Natural killer cell (primary cell): Measurements from ENCODE around the gene FAAH. TPM values are rescaled to one million over a fixed set of nuclear protein-coding genes. Genes with fewer than 3 reads are reported as not detected.

Source experiments
- ATAC-seq, 3 donors: fragments of 150-1000 bp in 2 of 3; fragments of 200-7000 bp in 1 of 3; cut with Tn5 transposase; 1 replicate in 1 of 3; 2 replicates in 2 of 3; pipeline ENCODE4 v1.10.0; 2021; ENCODE audit warnings: mild to moderate bottlenecking in 2 of 3, moderate library complexity in 2 of 3
- DNase-seq, 2 donors: peaks; one replicate each; pipeline versions ENCODE4 v3.0.0 to v3.0.0-alpha.2; 2013 to 2021; ENCODE audit warnings: mixed read lengths in 1 of 2
- H3K27ac ChIP-seq: one replicate; pipeline ENCODE4 v1.5.1; 2013; ENCODE audit warnings: mild to moderate bottlenecking, low read length
- H3K27me3 ChIP-seq: one replicate; pipeline ENCODE4 v1.6.1; 2013; ENCODE audit warnings: low read length; ENCODE audit not compliant: control insufficient read depth, insufficient read depth
- H3K36me3 ChIP-seq: one replicate; pipeline ENCODE4 v1.6.1; 2013; ENCODE audit warnings: low read length; ENCODE audit not compliant: control insufficient read depth, insufficient read depth
- H3K4me1 ChIP-seq: one replicate; pipeline ENCODE4 v1.6.1; 2013; ENCODE audit warnings: low read length; ENCODE audit not compliant: control insufficient read depth, insufficient read depth
- H3K4me3 ChIP-seq: one replicate; pipeline ENCODE4 v1.5.1; 2013; ENCODE audit warnings: low read length
- H3K9me3 ChIP-seq: one replicate; pipeline ENCODE4 v1.6.1; 2013; ENCODE audit warnings: low read length; ENCODE audit not compliant: control insufficient read depth, insufficient read depth
- H3K27ac Mint-ChIP-seq, 2 donors: one replicate each; pipeline ENCODE4 v1.8.0; 2022; ENCODE audit warnings: mild to moderate bottlenecking in 2 of 2, mixed read lengths in 2 of 2, moderate library complexity in 1 of 2
- H3K27me3 Mint-ChIP-seq, 2 donors: one replicate each; pipeline ENCODE4 v1.8.0; 2022; ENCODE audit warnings: low read depth in 2 of 2, mixed read lengths in 2 of 2
- H3K36me3 Mint-ChIP-seq: one replicate; pipeline ENCODE4 v1.8.0; 2022; ENCODE audit warnings: mixed read lengths
- H3K4me1 Mint-ChIP-seq, 2 donors: one replicate each; pipeline ENCODE4 v1.8.0; 2022; ENCODE audit warnings: mixed read lengths in 2 of 2
- H3K4me3 Mint-ChIP-seq: one replicate; pipeline ENCODE4 v1.8.0; 2022; ENCODE audit warnings: mild to moderate bottlenecking, moderate library complexity, mixed read lengths
- H3K9me3 Mint-ChIP-seq, 2 donors: one replicate each; pipeline ENCODE4 v1.8.0; 2022; ENCODE audit warnings: mixed read lengths in 2 of 2
- CTCF ChIP-seq: fragments of 200-600 bp; IDR thresholded peaks from one replicate; pipeline ENCODE4 v1.8.0; 2022; ENCODE audit warnings: antibody characterized with exemption
- WGBS: methylation state at CpG from one replicate; pipeline ENCODE4 v1.1.7; 2013; ENCODE audit warnings: missing lambda C conversion rate; ENCODE audit not compliant: insufficient coverage; 5-methylcytosine and 5-hydroxymethylcytosine counted together
- intact Hi-C: fragments of 100-400 bp; cut with micrococcal nuclease; formaldehyde crosslinking; loops from one replicate; pipeline ENCODE4 v1.14.2; 2022
- total RNA-seq, 4 donors: library from RNA; stranded (reverse); fragments of 120-200 nt in 1 of 4; gene quantifications; one replicate each; pipeline versions ENCODE4 v1.2.3 to v1.2.4, GENCODE V29; 2013 to 2022

Gene FAAH
- total RNA-seq, 3 donors from 2014 or later (not counting 1 experiment from before 2014, with no cell fraction given) = 4.7 to 10.0 (median 7.9) TPM

GRCh38 chr1:46415514-46415913 is 21.4 kb downstream of the FAAH start:
- 57% methylated on average over 4 of the region's 4 CpGs for WGBS
- no peaks in the 10 kb centered on the region for H3K9me3 ChIP-seq
- H3K36me3 ChIP-seq = no peaks in the 10 kb centered on the region
- no peaks in the 10 kb centered on the region for H3K27me3 ChIP-seq
- no peaks in the 10 kb centered on the region for H3K4me1 Mint-ChIP-seq
- H3K9me3 Mint-ChIP-seq = no peaks in the 10 kb centered on the region
- H3K27ac ChIP-seq = no peak overlapping the region
- DNase-seq (no peak), ATAC-seq (no peak)
- intact Hi-C loops = no loop called here
- no peak overlapping the region for H3K4me3 Mint-ChIP-seq
- no peaks in the 10 kb centered on the region for H3K4me1 ChIP-seq
- no peak for TF ChIP-seq CTCF
- no peaks in the 10 kb centered on the region for H3K36me3 Mint-ChIP-seq
- no peak overlapping the region for H3K4me3 ChIP-seq
- no peak overlapping the region for H3K27ac Mint-ChIP-seq
- no peaks in the 10 kb centered on the region for H3K27me3 Mint-ChIP-seq

GRCh38 chr1:46418976-46419375 is 24.9 kb downstream of the FAAH start:
- peaks cover 0 to 4% of the 10 kb centered on the region in 2 donors for H3K4me1 Mint-ChIP-seq
- no peak overlapping the region for H3K27ac Mint-ChIP-seq
- H3K4me3 Mint-ChIP-seq = no peak overlapping the region
- DNase-seq (no peak), ATAC-seq (no peak)
- H3K36me3 Mint-ChIP-seq = no peaks in the 10 kb centered on the region
- Histone ChIP-seq H3K4me3 (no peak overlapping the region), H3K27ac (no peak overlapping the region), H3K9me3 (no peaks in the 10 kb centered on the region), H3K4me1 (no peaks in the 10 kb centered on the region), H3K36me3 (no peaks in the 10 kb centered on the region), H3K27me3 (no peaks in the 10 kb centered on the region)
- peaks cover 13 to 15% of the 10 kb centered on the region in 2 donors for H3K27me3 Mint-ChIP-seq
- 88% methylated on average over 10 of the region's 10 CpGs for WGBS
- intact Hi-C loops = no loop called here
- H3K9me3 Mint-ChIP-seq = no peaks in the 10 kb centered on the region
- TF ChIP-seq CTCF = no peak

- no peaks in the 10 kb centered on the region for H3K36me3 Mint-ChIP-seq
- Histone ChIP-seq H3K36me3 (no peaks in the 10 kb centered on the region), H3K27ac (no peak overlapping the region), H3K4me1 (no peaks in the 10 kb centered on the region), H3K4me3 (no peak overlapping the region), H3K9me3 (no peaks in the 10 kb centered on the region), H3K27me3 (no peaks in the 10 kb centered on the region)
- no peak for DNase-seq
- WGBS = 84% methylated on average over 4 of the region's 4 CpGs
- intact Hi-C loops = no loop called here
- H3K27ac Mint-ChIP-seq = no peak overlapping the region
- no peak overlapping the region for H3K4me3 Mint-ChIP-seq
- peaks cover 0 to 4% of the 10 kb centered on the region in 2 donors for H3K4me1 Mint-ChIP-seq
- no peaks in the 10 kb centered on the region for H3K9me3 Mint-ChIP-seq
- no peak for ATAC-seq
- no peak for TF ChIP-seq CTCF
- peaks cover 13 to 19% of the 10 kb centered on the region in 2 donors for H3K27me3 Mint-ChIP-seq
Measured at GRCh38 chr1:46420533-46420915, 26.4 kb downstream of the FAAH start.

GRCh38 chr1:46421739-46422138 is 27.6 kb downstream of the FAAH start:
- Histone ChIP-seq H3K27ac (peak overlapping the region; percentile 55), H3K36me3 (no peaks in the 10 kb centered on the region), H3K4me1 (no peaks in the 10 kb centered on the region), H3K27me3 (no peaks in the 10 kb centered on the region), H3K9me3 (no peaks in the 10 kb centered on the region), H3K4me3 (no peak overlapping the region)
- Mint-ChIP-seq H3K27me3 (peaks cover 13 to 22% of the 10 kb centered on the region in 2 donors), H3K27ac (no peak overlapping the region), H3K36me3 (no peaks in the 10 kb centered on the region), H3K4me1 (peaks cover 0 to 4% of the 10 kb centered on the region in 2 donors), H3K9me3 (no peaks in the 10 kb centered on the region), H3K4me3 (no peak overlapping the region)
- ATAC-seq (no peak), DNase-seq (no peak)
- 56% methylated on average over 3 of the region's 5 CpGs for WGBS
- no peak for TF ChIP-seq CTCF
- intact Hi-C loops = no loop called here
